HG03558 (cell line): ENCODE data around the gene GABRR1.

Source experiments
- ATAC-seq: cut with Tn5 transposase; IDR thresholded peaks from one replicate; pipeline ENCODE4 v1.9.1; 2021; ENCODE audit warnings: moderate number of reproducible peaks; ENCODE audit not compliant: unreplicated experiment; ENCODE audit errors: extremely low read depth

Gene GABRR1

GRCh38 chr6:89221129-89221528, 4.0 kb upstream of the GABRR1 start:
- no peak for ATAC-seq

GRCh38 chr6:89216411-89216810, 747 bp downstream of the GABRR1 start:
- no peak for ATAC-seq

DNA sequence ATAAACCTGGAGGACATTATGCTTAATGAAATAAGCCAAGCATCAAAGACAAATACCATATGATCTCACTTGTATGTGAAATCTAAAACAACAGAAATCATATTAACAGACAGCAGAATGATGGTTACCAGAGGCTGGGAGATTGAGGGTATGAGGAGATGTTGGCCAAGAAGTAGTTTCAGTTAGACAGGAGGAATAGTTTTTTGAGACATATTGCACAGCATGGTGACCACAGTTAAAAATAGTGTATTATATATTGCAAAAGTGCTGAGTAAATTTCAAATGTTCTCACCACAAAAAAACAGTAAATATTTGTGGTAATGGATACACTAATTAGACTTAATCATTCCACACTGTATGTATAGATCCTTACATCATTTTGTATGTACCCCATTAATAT, 1.8 kb downstream of the GABRR1 start:
- ATAC-seq = no peak

- ATAC-seq = no peak
Measured at GRCh38 chr6:89214197-89214596, 3.0 kb downstream of the GABRR1 start.

DNA sequence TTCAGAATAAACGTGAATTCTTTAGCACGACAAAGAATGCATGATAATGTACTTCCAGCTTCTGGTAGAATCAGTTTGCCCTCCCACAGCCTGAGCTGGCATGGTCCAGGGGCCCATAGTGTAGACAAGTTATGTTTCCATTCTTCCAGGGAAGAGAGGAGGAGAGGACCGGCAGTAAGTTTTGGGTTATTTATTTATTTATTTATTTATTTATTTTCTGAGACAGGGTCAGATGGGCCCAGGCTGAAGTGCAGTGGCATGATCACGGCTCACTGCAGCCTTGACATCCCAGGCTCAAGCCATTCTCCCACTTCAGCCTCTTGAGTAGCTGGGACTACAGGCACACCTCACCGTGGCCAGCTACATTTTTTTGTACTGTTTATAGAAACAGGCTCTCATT, 4.7 kb downstream of the GABRR1 start:
- ATAC-seq = no peak

- no peak for ATAC-seq
Measured at GRCh38 chr6:89209457-89209856, 7.7 kb downstream of the GABRR1 start.

GRCh38 chr6:89208551-89208950, 8.6 kb downstream of the GABRR1 start:
- ATAC-seq = no peak

DNA sequence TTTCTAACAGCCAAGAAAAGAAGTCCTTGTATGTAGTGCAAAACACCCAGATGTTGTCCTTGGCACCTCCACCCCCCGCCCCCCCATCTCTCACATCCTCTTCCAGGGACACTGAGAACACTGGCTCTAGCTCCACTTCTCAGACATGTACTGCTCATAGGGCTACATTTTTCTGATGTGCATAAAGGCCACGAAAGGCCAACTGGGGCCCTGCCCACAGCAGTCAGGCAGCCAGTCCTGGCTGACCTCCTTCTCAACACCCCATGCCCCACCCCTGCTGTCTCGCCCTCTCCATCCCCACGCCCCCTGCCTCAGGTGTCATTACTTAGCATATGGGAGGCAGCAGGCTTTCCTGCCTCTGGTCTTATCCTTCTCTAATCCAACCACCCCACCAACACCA, 11.3 kb downstream of the GABRR1 start:
- ATAC-seq = no peak

- ATAC-seq = no peak
Measured at GRCh38 chr6:89204096-89204495, 13.1 kb downstream of the GABRR1 start.

DNA sequence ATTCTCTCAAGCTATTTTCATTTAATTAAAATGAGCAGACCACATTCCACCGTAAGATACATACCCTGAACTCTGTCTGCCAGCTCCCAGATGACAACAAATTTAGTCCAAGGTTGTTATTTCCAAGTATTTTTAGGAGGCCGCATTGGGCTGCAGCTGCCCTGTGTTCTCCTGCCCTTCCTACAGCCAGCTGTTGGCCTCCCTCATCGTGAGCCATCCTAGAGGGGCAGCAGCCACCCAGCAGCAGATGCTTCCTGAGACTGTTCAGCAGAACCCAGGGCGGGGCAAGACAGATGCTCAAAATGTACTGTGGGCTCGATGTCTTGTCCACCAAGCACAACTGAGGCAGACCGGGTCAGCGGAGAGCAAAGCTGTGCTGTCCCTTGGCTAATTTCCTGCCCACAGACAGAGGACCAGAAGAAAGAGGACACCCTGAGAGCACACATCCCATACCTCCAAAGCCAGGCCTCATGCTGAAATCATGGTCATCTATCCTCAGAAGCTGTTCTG, 16.4 kb downstream of the GABRR1 start:
- ATAC-seq = no peak

DNA sequence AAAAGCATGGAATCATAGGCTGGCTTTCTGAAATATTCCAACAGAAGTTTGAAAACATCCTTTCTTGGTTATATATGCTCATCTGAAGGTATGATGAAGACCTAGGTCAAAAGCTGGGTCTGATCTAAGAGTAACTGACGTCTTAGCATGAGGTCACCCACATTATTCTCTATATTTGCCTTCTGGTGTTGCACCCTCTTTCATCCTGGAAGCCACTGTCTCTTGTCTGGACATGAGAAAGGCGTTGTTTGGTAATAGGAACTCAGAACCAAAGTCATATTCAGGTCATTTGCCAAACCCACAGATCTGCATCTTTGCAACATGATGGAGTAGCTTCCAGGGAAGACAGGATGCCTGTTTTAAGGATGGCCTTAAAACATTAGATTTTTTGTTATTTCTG, 17.6 kb downstream of the GABRR1 start:
- no peak for ATAC-seq

GRCh38 chr6:89198235-89198634, 18.9 kb downstream of the GABRR1 start:
- no peak for ATAC-seq

DNA sequence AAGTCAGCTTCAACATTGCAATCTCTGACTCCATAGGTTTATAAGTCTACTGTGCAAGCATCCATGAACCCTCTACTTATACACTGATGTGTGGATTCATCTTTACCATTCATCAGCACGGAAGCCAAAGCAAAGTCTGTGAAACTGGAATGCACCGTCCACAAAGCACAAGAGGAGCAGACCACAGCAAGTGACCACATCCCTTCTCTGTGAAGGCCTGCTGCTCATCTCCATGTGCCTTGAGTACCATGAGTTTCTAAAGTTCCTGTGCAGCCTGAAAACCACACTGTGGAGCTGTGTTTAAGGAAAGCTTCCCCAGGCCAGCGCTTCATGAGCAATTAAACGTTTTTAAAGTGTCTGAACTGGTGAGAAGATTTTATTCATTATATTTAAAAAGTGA, 20.0 kb downstream of the GABRR1 start:
- ATAC-seq = no peak

- no peak for ATAC-seq
Measured at GRCh38 chr6:89194559-89194958, 22.6 kb downstream of the GABRR1 start.

DNA sequence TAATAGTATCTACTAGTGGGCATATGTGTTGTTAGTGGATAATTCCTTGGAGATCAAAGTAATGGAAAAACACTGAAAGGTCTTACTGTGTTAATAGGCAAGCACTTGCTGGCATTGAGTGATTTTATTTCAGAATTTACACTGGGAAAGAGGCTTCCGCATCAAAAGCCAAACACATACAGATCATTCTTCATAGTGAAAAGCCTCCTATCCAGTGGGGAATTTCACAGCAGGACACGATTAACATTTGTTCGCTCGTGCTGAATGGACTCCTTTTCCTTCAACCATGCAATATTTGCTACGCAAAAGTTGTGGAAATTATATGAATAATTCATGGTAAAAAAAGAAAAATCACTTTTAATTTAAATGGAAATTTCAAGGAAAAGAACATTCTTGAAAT, 26.4 kb downstream of the GABRR1 start:
- ATAC-seq = no peak

GRCh38 chr6:89187504-89187903, 29.7 kb downstream of the GABRR1 start:
- ATAC-seq = no peak

DNA sequence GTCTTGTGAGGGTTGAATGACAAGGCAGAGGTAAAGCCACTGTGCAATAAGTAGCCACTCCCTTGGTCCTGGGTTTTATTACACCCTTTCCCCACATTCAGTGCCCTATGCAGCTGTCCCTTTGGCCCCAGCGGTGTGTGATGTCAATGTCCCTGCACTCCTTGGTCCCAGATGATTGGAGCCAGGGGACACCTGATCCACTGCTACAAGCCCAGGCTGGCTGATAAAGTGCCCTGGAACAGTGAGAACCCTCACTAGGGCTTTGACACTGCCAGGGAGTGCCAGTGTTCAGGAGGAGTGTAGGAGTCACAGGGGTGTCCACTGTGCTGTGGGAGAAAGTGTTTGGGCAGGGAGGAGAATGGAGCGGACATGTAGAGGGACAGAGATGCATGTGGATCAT, 30.4 kb downstream of the GABRR1 start:
- no peak for ATAC-seq

DNA sequence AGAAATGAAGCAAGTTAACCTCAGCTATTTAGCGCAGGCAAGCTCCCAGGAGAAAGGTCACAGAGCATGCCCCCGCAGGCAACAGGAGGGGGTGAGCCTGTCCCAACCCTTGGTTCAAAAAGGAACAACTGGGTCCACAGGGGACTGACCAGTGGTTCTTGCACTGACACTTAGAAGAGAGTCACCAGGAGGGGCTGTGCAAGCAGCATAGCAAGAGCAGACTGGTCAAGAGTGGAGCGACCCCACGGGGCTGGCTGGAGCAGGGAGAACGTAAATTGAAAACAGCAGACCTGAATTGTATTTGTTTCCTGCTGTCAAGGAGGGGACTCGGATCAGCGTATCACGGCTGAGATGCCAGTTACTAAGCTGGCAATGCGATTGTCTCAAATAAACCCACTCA, 32.8 kb downstream of the GABRR1 start:
- no peak for ATAC-seq

DNA sequence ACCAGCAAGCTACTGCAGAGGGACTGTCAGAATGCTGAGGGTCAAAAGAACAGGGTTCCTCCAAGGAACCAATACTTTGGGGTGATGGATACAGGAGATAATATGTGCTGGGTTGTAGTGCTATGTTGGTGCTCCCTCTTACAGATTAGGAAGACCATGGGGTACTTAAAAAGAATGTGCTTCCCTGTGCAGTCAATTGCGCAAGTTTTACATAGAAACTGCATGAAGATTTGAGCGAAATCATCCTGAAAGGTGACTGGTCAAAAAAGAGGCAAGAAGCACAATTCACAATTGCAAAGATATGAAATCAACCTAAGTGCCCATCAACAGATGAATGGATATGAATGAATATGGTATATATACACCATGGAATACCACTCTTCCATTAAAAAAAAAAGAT, 33.9 kb downstream of the GABRR1 start:
- no peak for ATAC-seq

DNA sequence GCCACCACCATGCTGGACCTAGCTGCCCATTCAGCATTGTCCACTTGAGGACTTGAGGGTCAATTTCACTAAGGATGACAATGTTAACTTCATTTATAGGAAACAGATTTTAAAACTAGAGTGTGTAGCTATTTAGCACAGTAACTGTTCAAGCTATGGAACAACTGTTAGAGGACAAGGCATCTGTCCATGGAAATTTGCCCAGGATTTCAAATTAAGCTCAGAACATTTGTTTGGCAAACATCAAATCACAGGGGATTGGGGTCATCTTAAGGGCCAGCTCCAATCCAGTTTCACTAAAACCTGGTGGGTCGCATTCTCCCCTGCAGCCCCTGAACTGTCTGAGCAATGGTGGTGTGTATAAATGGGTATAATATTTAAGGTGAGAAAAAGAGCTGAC, 36.2 kb downstream of the GABRR1 start:
- no peak for ATAC-seq

DNA sequence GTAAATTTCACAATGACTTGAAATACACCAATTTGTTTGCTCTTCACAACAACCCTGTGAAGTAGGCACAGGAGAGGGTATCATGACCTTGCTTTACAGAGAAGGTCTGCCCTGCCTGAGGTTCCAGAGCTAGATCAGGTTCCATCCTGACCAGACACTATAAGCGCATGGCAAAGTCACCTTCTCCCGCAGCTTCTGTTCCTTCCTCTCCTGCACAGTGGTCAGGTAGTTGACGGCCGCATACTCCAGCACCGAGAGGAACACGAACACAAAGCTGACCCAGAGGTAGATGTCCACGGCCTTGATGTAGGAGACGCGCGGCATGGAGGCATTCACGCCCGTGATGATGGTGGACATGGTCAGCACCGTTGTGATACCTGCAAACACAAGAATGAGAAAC, 37.0 kb downstream of the GABRR1 start:
- no peak for ATAC-seq

DNA sequence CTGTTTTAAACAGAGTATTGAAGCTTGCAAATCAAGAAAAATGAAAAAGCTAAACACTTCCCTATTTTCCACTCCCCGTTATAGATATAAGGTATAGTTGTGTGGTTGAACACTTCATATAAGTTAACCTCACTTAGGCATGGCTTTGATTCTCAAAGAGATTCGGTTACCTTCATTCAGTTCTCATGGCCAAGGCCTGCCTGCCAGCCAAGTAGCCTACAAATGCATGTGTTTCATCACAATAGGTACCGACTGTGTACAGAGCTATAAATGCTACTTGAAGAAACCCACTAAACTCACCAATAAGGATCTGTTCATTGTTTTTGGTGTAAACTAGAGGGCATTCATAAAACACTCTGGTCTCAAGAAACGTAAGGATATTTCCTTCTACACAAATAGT, 43.5 kb downstream of the GABRR1 start:
- no peak for ATAC-seq

GRCh38 chr6:89172131-89172530, 45.0 kb downstream of the GABRR1 start:
- no peak for ATAC-seq
